B cell (primary cell): ENCODE data around the gene SPHK2. TPM values are rescaled to one million over a fixed set of nuclear protein-coding genes. Genes with fewer than 3 reads are reported as not detected.
"Not testable (repeated sequence)": the region's sequence is repeated elsewhere in the genome, so short reads cannot be mapped to it uniquely, and the experiment has no call there.

Experiments
- ATAC-seq: fragments of 200-7000 bp; cut with Tn5 transposase; one replicate; pipeline ENCODE4 v1.10.0; 2021; ENCODE audit warnings: low read depth, mild to moderate bottlenecking, moderate number of reproducible peaks, moderate library complexity
- CTCF ChIA-PET: fragments of 350-600 bp; sonication (Branson Sonifier 250); formaldehyde crosslinking; loops from one replicate; lab custom pipeline; 2021; ENCODE audit warnings: antibody characterized with exemption, inconsistent platforms; lab: Charles Lee
- POLR2A ChIA-PET: fragments of 350-600 bp; sonication (Branson Sonifier 250); formaldehyde crosslinking; loops from one replicate; lab custom pipeline; 2021; ENCODE audit warnings: antibody characterized with exemption; lab: Charles Lee
- DNase-seq: peaks from one replicate; pipeline ENCODE4 v3.0.0; 2013
- H2AFZ ChIP-seq: 2 replicates; pipeline ENCODE4 v1.6.1; 2012; ENCODE audit warnings: mild to moderate bottlenecking, low read depth, low read length; ENCODE audit not compliant: insufficient read depth, poor library complexity, severe bottlenecking
- H3K27ac ChIP-seq, 2 donors: 1 replicate in 1 of 2; 2 replicates in 1 of 2; pipeline ENCODE4 v1.5.1; 2012 to 2013; ENCODE audit warnings: low read length in 2 of 2, mild to moderate bottlenecking in 2 of 2, moderate library complexity in 1 of 2
- H3K27me3 ChIP-seq, 4 experiments: fragments of 200-600 bp in 1 of 4; sonication (generic) in 1 of 4; replicated peaks in 1 of 4; 1 replicate in 2 of 4; 2 replicates in 2 of 4; pipeline versions ENCODE4 v1.6.1 to v1.7.0; 2013 to 2016; ENCODE audit warnings: low read length in 3 of 4, mild to moderate bottlenecking in 2 of 4, mixed read lengths in 1 of 4, moderate library complexity in 1 of 4; ENCODE audit not compliant: insufficient read depth in 4 of 4, control insufficient read depth in 3 of 4; ENCODE audit errors: control extremely low read depth in 1 of 4
- H3K36me3 ChIP-seq, 2 experiments: replicated peaks in 1 of 2; 1 replicate in 1 of 2; 2 replicates in 1 of 2; pipeline versions ENCODE4 v1.6.1 to v1.7.1; 2013; ENCODE audit warnings: low read length in 1 of 2; ENCODE audit not compliant: insufficient read depth in 2 of 2, control insufficient read depth in 1 of 2; ENCODE audit errors: control extremely low read depth in 1 of 2, extremely low read depth in 1 of 2
- H3K4me1 ChIP-seq, 2 donors: fragments of 200-600 bp in 1 of 2; sonication (generic) in 1 of 2; 1 replicate in 1 of 2; 2 replicates in 1 of 2; pipeline versions ENCODE4 v1.5.1 to v1.6.1; 2013 to 2017; ENCODE audit warnings: low read length in 2 of 2; ENCODE audit not compliant: control insufficient read depth in 2 of 2, insufficient read depth in 2 of 2
- H3K4me2 ChIP-seq: replicated peaks from 2 replicates; pipeline ENCODE3; 2012; ENCODE audit warnings: mild to moderate bottlenecking, low read depth, low read length; ENCODE audit not compliant: poor library complexity, severe bottlenecking
- H3K4me3 ChIP-seq, 5 experiments: fragments of 200-600 bp in 1 of 5; sonication (generic) in 1 of 5; 1 replicate in 3 of 5; 2 replicates in 2 of 5; pipeline versions ENCODE4 v1.5.1 to v1.7.0; 2011 to 2016; ENCODE audit warnings: low read length in 4 of 5, mild to moderate bottlenecking in 4 of 5, low read depth in 2 of 5, control low read depth in 1 of 5, moderate library complexity in 1 of 5; ENCODE audit not compliant: insufficient read depth in 1 of 5; ENCODE audit errors: control extremely low read depth in 1 of 5, extremely low read depth in 1 of 5
- H3K79me2 ChIP-seq: fragments of 200-600 bp; sonication (generic); one replicate; pipeline ENCODE4 v1.6.0; 2016; ENCODE audit warnings: low read length; ENCODE audit not compliant: control insufficient read depth, insufficient read depth
- H3K9ac ChIP-seq: fragments of 200-600 bp; sonication (generic); 2 replicates; pipeline ENCODE4 v1.6.1; 2017; ENCODE audit warnings: mild to moderate bottlenecking, low read length, moderate library complexity
- H3K9me3 ChIP-seq, 3 donors: one replicate each; pipeline versions ENCODE4 v1.6.1 to v1.7.1; 2013; ENCODE audit warnings: low read length in 2 of 3; ENCODE audit not compliant: control insufficient read depth in 2 of 3, insufficient read depth in 1 of 3; ENCODE audit errors: control extremely low read depth in 1 of 3
- H4K20me1 ChIP-seq: 2 replicates; pipeline ENCODE4 v1.6.0; 2012; ENCODE audit warnings: mild to moderate bottlenecking, low read length; ENCODE audit not compliant: insufficient read depth, control insufficient read depth, poor library complexity, severe bottlenecking
- H3K27ac Mint-ChIP-seq: one replicate; pipeline ENCODE4 v1.8.0; 2021; ENCODE audit warnings: mixed read lengths
- H3K27me3 Mint-ChIP-seq: one replicate; pipeline ENCODE4 v1.8.0; 2021; ENCODE audit warnings: mixed read lengths
- H3K4me1 Mint-ChIP-seq: one replicate; pipeline ENCODE4 v1.8.0; 2021; ENCODE audit warnings: mixed read lengths
- H3K4me3 Mint-ChIP-seq: one replicate; pipeline ENCODE4 v1.8.0; 2021; ENCODE audit warnings: mixed read lengths
- H3K9me3 Mint-ChIP-seq: one replicate; pipeline ENCODE4 v1.8.0; 2022; ENCODE audit warnings: mixed read lengths; ENCODE audit not compliant: insufficient read depth
- EZH2 ChIP-seq: IDR thresholded peaks from 2 replicates; pipeline ENCODE4 v1.6.1; 2012; ENCODE audit warnings: borderline replicate concordance, low read depth, mild to moderate bottlenecking, moderate library complexity, low read length; ENCODE audit not compliant: insufficient read depth, poor library complexity, severe bottlenecking
- WGBS: methylation state at CpG from one replicate; pipeline ENCODE4 v1.1.5; 2013; ENCODE audit warnings: missing lambda C conversion rate; ENCODE audit not compliant: insufficient coverage; 5-methylcytosine and 5-hydroxymethylcytosine counted together
- intact Hi-C: fragments of 100-400 bp; cut with micrococcal nuclease; formaldehyde crosslinking; loops from one replicate; pipeline ENCODE4 v1.10.0; 2022
- polyA plus RNA-seq: library from polyadenylated mRNA; depleted of rRNA; stranded (reverse); fragments of >200 nt; gene quantifications from 2 replicates; pipeline ENCODE4 v1.2.3, GENCODE V29; 2012
- total RNA-seq, 2 donors: library from RNA; stranded (reverse); fragments of 120-200 nt in 1 of 2; gene quantifications; 1 replicate in 1 of 2; 2 replicates in 1 of 2; pipeline versions ENCODE4 v1.2.3 to v1.2.4, GENCODE V29; 2013 to 2022
- TF ChIP-seq, protein P1 (sequence below): fragments of 200-600 bp; IDR thresholded peaks from one replicate; pipeline ENCODE4 v1.8.0; 2022; ENCODE audit warnings: antibody characterized with exemption, mild to moderate bottlenecking

Gene SPHK2
- total and polyA plus RNA-seq, 2 donors (not counting 1 experiment from before 2014, with no cell fraction given), result 17.0 to 47.3 TPM

DNA sequence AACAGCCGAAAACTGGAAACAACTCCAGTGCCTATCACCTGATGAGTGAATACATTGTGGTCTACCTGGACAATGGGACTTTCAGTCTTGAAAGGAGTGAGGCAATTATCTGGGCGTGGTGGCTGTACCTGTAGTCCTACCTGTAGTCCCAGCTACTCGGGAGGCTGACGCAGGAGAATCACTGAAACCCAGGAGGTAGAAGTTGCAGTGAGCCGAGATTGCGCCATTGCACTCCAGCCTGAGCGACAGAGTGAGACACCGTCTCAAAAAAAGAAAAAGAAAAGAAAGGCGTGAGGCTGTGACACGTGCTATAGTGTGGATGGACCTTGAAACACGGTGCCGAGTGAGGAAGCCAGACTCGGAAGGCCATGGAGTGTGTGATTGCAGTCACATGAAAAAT is 57.6 kb downstream of the SPHK2 start:
- WGBS, result 92% methylated on average over 13 of the region's 13 CpGs
- peaks cover 6% of the 10 kb centered on the region for H3K4me1 Mint-ChIP-seq
- H4K20me1 ChIP-seq, result no peaks in the 10 kb centered on the region
- POLR2A ChIA-PET, result no interaction called here
- intact Hi-C loops, result no loop called here
- H3K4me3 ChIP-seq, result no peak overlapping the region
- no peak overlapping the region for H3K27ac Mint-ChIP-seq
- H3K4me1 ChIP-seq, result peaks cover 4 to 10% of the 10 kb centered on the region in 2 donors
- no peak for ATAC-seq
- H3K27me3 ChIP-seq, result no peaks in the 10 kb centered on the region
- no peak overlapping the region for H3K9ac ChIP-seq
- TF ChIP-seq EZH2, result no peak
- TF ChIP-seq, protein P1, sequence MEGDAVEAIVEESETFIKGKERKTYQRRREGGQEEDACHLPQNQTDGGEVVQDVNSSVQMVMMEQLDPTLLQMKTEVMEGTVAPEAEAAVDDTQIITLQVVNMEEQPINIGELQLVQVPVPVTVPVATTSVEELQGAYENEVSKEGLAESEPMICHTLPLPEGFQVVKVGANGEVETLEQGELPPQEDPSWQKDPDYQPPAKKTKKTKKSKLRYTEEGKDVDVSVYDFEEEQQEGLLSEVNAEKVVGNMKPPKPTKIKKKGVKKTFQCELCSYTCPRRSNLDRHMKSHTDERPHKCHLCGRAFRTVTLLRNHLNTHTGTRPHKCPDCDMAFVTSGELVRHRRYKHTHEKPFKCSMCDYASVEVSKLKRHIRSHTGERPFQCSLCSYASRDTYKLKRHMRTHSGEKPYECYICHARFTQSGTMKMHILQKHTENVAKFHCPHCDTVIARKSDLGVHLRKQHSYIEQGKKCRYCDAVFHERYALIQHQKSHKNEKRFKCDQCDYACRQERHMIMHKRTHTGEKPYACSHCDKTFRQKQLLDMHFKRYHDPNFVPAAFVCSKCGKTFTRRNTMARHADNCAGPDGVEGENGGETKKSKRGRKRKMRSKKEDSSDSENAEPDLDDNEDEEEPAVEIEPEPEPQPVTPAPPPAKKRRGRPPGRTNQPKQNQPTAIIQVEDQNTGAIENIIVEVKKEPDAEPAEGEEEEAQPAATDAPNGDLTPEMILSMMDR, result no peak
- no peak overlapping the region for H3K4me2 ChIP-seq
- no peaks in the 10 kb centered on the region for H3K36me3 ChIP-seq
- no peak overlapping the region for H3K27ac ChIP-seq
- no peak overlapping the region for H3K4me3 Mint-ChIP-seq
- no peak overlapping the region for H2AFZ ChIP-seq
- no peaks in the 10 kb centered on the region for H3K79me2 ChIP-seq
- H3K9me3 ChIP-seq, result no peaks in the 10 kb centered on the region
- DNase-seq, result no peak
- H3K9me3 Mint-ChIP-seq, result no peaks in the 10 kb centered on the region
- CTCF ChIA-PET, result interaction anchor here (1.7 to 5.4 kb wide), 3 partner anchors 32 to 165 kb away, joined by 5 to 51 read pairs (median 7); partner anchors contain the start of gene CA11
- peaks cover 6% of the 10 kb centered on the region for H3K27me3 Mint-ChIP-seq

DNA sequence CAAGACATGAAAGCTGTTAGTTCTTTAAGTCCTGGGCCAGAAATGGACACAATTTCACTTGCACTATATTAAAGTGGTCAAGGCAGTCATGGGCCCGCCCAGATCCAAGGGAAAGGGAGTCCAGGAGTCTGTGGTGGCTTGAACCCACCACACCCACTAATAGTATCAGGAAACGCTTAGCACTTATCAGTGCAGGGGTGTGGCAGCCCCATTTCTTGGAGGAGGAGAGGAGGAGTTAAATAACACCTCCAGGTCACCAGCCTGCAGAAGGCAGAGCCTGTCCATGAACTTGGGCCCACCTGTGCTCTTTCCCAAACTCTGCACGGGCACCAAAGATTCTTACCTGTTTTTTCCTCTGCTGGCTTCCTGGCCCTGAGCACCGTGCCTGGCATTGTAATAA is 58.9 kb downstream of the SPHK2 start:
- no peak overlapping the region for H3K4me2 ChIP-seq
- no peak overlapping the region for H3K9ac ChIP-seq
- H3K79me2 ChIP-seq, result no peaks in the 10 kb centered on the region
- Mint-ChIP-seq H3K4me3 (no peak overlapping the region), H3K9me3 (no peaks in the 10 kb centered on the region), H3K27ac (no peak overlapping the region), H3K4me1 (peaks cover 6% of the 10 kb centered on the region), H3K27me3 (peaks cover 6% of the 10 kb centered on the region)
- H3K4me3 ChIP-seq, result no peak overlapping the region
- DNase-seq, result no peak
- CTCF ChIA-PET, result interaction anchor here (1.3 to 5.4 kb wide), 4 partner anchors 15 to 158 kb away, joined by 3 to 51 read pairs (median 4); partner anchors contain the start of genes CA11 and HSD17B14
- H3K27ac ChIP-seq, result no peak overlapping the region
- no peaks in the 10 kb centered on the region for H3K36me3 ChIP-seq
- no peaks in the 10 kb centered on the region for H3K27me3 ChIP-seq
- WGBS, result 90% methylated on average over 2 of the region's 4 CpGs
- H3K4me1 ChIP-seq, result peaks cover 4 to 10% of the 10 kb centered on the region in 2 donors
- no peak for ATAC-seq
- TF ChIP-seq, protein P1, result no peak
- no peak for TF ChIP-seq EZH2
- no peak overlapping the region for H2AFZ ChIP-seq
- no peaks in the 10 kb centered on the region for H3K9me3 ChIP-seq
- POLR2A ChIA-PET, result interaction anchor here (0.5 kb wide), 1 partner anchor 52 kb away, joined by 5 read pairs; no protein-coding TSS in a partner anchor
- H4K20me1 ChIP-seq, result no peaks in the 10 kb centered on the region
- intact Hi-C loops, result no loop called here

DNA sequence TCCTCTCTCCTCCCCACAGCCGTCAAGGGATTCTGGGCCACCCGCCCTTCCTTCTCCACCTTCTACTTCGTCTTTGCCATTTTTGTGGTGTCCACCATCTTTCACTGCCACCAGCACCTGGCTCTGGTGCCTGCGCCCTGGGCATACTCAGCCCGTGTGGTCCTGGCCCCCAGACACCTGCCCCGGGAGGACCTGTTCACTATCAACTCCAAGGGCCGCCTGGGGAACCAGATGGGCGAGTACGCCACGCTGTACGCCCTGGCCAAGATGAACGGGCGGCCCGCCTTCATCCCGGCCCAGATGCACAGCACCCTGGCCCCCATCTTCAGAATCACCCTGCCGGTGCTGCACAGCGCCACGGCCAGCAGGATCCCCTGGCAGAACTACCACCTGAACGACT is 60.7 kb downstream of the SPHK2 start:
- H3K9me3 Mint-ChIP-seq, intact Hi-C loops, H3K79me2 ChIP-seq, POLR2A ChIA-PET, ATAC-seq, H3K4me2 ChIP-seq, H3K27me3 ChIP-seq, H3K27ac Mint-ChIP-seq, H3K36me3 ChIP-seq, H3K27me3 Mint-ChIP-seq, H3K4me1 ChIP-seq, H3K9ac ChIP-seq, H2AFZ ChIP-seq, H3K4me3 ChIP-seq, DNase-seq, H4K20me1 ChIP-seq, H3K27ac ChIP-seq, CTCF ChIA-PET, H3K4me3 Mint-ChIP-seq, H3K9me3 ChIP-seq, H3K4me1 Mint-ChIP-seq: not testable (repeated sequence)
- 87% methylated on average over 6 of the region's 19 CpGs for WGBS
